Naive thymus-derived CD4-positive, alpha-beta T cell (primary cell): ENCODE data around the gene TSPAN32. TPM values are rescaled to one million over a fixed set of nuclear protein-coding genes. Genes with fewer than 3 reads are reported as not detected.
A peak's percentile ranks its signal among the peaks of the same experiment; 100 is the strongest.

Source experiments
- ATAC-seq: fragments of 150-1000 bp; cut with Tn5 transposase; 2 replicates; pipeline ENCODE4 v1.10.0; 2021; ENCODE audit warnings: mild to moderate bottlenecking, moderate library complexity
- CTCF ChIA-PET: fragments of 350-600 bp; sonication (Branson Sonifier 250); formaldehyde crosslinking; loops from one replicate; lab custom pipeline; 2021; ENCODE audit warnings: antibody characterized with exemption; lab: Charles Lee
- POLR2A ChIA-PET: fragments of 350-600 bp; sonication (Branson Sonifier 250); formaldehyde crosslinking; loops from one replicate; lab custom pipeline; 2021; ENCODE audit warnings: antibody characterized with exemption, inconsistent platforms; lab: Charles Lee
- DNase-seq, 9 donors: peaks; one replicate each; pipeline versions ENCODE4 v3.0.0 to v3.0.0-alpha.2; 2020 to 2022; ENCODE audit warnings: mixed read lengths in 1 of 9
- H3K27ac ChIP-seq: one replicate; pipeline ENCODE4 v1.7.0; 2013; ENCODE audit warnings: mild to moderate bottlenecking, low read depth, low read length, moderate library complexity
- H3K27me3 ChIP-seq, 2 donors: one replicate each; pipeline ENCODE4 v1.7.0; 2013; ENCODE audit warnings: low read length in 2 of 2, mild to moderate bottlenecking in 2 of 2, moderate library complexity in 2 of 2; ENCODE audit not compliant: control insufficient read depth in 2 of 2, insufficient read depth in 2 of 2
- H3K36me3 ChIP-seq, 3 experiments: 1 replicate in 2 of 3; 2 replicates in 1 of 3; pipeline ENCODE4 v1.7.0; 2013; ENCODE audit warnings: low read length in 3 of 3, mild to moderate bottlenecking in 3 of 3, moderate library complexity in 1 of 3; ENCODE audit not compliant: insufficient read depth in 3 of 3, control insufficient read depth in 2 of 3
- H3K4me1 ChIP-seq, 2 donors: one replicate each; pipeline ENCODE4 v1.7.0; 2013; ENCODE audit warnings: low read length in 2 of 2, mild to moderate bottlenecking in 2 of 2, moderate library complexity in 1 of 2; ENCODE audit not compliant: control insufficient read depth in 2 of 2, insufficient read depth in 2 of 2
- H3K4me3 ChIP-seq: 2 replicates; pipeline ENCODE4 v1.7.0; 2013; ENCODE audit warnings: mild to moderate bottlenecking, low read length
- H3K9me3 ChIP-seq, 3 experiments: 1 replicate in 2 of 3; 2 replicates in 1 of 3; pipeline ENCODE4 v1.7.0; 2013; ENCODE audit warnings: low read length in 3 of 3; ENCODE audit not compliant: control insufficient read depth in 2 of 3
- H3K27ac Mint-ChIP-seq, 9 donors: one replicate each; pipeline ENCODE4 v1.8.0; 2020 to 2022; ENCODE audit warnings: mixed read lengths in 9 of 9, mild to moderate bottlenecking in 8 of 9, moderate library complexity in 5 of 9, inconsistent platforms in 2 of 9
- H3K27me3 Mint-ChIP-seq, 5 donors: one replicate each; pipeline ENCODE4 v1.8.0; 2021 to 2022; ENCODE audit warnings: mixed read lengths in 5 of 5, mild to moderate bottlenecking in 1 of 5
- H3K36me3 Mint-ChIP-seq, 5 donors: one replicate each; pipeline ENCODE4 v1.8.0; 2020 to 2022; ENCODE audit warnings: mixed read lengths in 5 of 5, mild to moderate bottlenecking in 3 of 5, inconsistent platforms in 1 of 5
- H3K4me1 Mint-ChIP-seq, 7 donors: one replicate each; pipeline ENCODE4 v1.8.0; 2020 to 2022; ENCODE audit warnings: mixed read lengths in 7 of 7, mild to moderate bottlenecking in 3 of 7, inconsistent platforms in 1 of 7
- H3K4me3 Mint-ChIP-seq, 10 donors: one replicate each; pipeline ENCODE4 v1.8.0; 2020 to 2022; ENCODE audit warnings: mild to moderate bottlenecking in 10 of 10, mixed read lengths in 10 of 10, moderate library complexity in 6 of 10, inconsistent platforms in 2 of 10
- H3K9me3 Mint-ChIP-seq, 11 donors: one replicate each; pipeline ENCODE4 v1.8.0; 2020 to 2022; ENCODE audit warnings: mixed read lengths in 11 of 11, mild to moderate bottlenecking in 4 of 11, inconsistent platforms in 1 of 11, moderate library complexity in 1 of 11
- intact Hi-C, 2 donors: fragments of 100-400 bp; cut with micrococcal nuclease; formaldehyde crosslinking; loops; one replicate each; pipeline ENCODE4 v1.15.1; 2023
- polyA plus RNA-seq, 2 donors: library from polyadenylated mRNA; unstranded; fragments of 300-500 nt; fragmentation: Illumina TruSeq; gene quantifications; one replicate each; pipeline ENCODE4 v1.2.3, GENCODE V29; 2021
- total RNA-seq, 6 experiments: library from RNA in 5 of 6; stranded (reverse) in 5 of 6; gene quantifications; 1 replicate in 5 of 6; 2 replicates in 1 of 6; pipeline ENCODE4 v1.2.3 and lab custom pipeline; 2021 to 2026

Gene TSPAN32
- total and polyA plus RNA-seq, 7 experiments from 2014 or later, result 15.7 to 116 (median 63.9) TPM

DNA sequence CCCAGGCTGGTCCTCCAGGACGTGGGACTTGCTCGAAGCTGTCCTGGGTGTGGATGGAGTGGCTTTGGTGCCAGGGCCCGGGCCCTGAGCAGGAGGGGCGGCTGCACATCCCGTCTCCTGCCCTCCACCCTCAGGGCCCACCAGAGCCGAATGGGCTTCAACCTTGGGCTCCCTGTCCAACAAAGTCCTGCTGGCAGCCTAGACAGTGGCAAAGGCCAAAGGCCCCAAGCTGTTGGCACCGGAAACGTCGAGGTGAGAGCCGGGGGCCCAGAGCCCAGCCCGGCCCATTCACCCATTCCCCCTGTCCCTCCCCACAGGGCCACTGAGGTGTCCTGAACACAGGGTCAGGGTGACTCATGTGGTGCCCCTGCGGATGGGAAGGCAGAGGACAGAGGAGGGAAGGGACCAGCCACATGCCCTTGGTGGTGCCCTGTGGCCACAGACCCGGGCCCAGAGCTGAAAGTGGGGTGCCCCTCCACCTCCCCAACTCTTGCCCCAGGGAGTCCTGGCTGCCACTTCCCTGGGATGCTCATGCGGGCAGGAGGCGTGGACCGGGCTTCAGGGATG lies 9.1 kb downstream of the TSPAN32 start:
- H3K4me1 Mint-ChIP-seq, result peaks cover 7 to 24% (median 13%) of the 10 kb centered on the region in 7 donors
- ChIA-PET POLR2A (interaction anchor here (0.6 kb wide), 1 partner anchor 804 kb away, joined by 3 read pairs; no protein-coding TSS in a partner anchor), CTCF (no interaction called here)
- peaks cover 0 to 1% (median 0%) of the 10 kb centered on the region in 5 donors for H3K36me3 Mint-ChIP-seq
- Histone ChIP-seq H3K27me3 (no peaks in the 10 kb centered on the region), H3K9me3 (no peaks in the 10 kb centered on the region), H3K4me3 (no peak overlapping the region), H3K27ac (no peak overlapping the region), H3K36me3 (peaks cover 0 to 5% (median 0%) of the 10 kb centered on the region in 3 experiments), H3K4me1 (peaks cover 6 to 17% of the 10 kb centered on the region in 2 donors)
- no peak for DNase-seq
- no peaks in the 10 kb centered on the region for H3K9me3 Mint-ChIP-seq
- ATAC-seq, result no peak
- H3K27ac Mint-ChIP-seq, result no peak overlapping the region
- H3K27me3 Mint-ChIP-seq, result no peaks in the 10 kb centered on the region
- no peak overlapping the region for H3K4me3 Mint-ChIP-seq
- intact Hi-C loops, result no loop called here

DNA sequence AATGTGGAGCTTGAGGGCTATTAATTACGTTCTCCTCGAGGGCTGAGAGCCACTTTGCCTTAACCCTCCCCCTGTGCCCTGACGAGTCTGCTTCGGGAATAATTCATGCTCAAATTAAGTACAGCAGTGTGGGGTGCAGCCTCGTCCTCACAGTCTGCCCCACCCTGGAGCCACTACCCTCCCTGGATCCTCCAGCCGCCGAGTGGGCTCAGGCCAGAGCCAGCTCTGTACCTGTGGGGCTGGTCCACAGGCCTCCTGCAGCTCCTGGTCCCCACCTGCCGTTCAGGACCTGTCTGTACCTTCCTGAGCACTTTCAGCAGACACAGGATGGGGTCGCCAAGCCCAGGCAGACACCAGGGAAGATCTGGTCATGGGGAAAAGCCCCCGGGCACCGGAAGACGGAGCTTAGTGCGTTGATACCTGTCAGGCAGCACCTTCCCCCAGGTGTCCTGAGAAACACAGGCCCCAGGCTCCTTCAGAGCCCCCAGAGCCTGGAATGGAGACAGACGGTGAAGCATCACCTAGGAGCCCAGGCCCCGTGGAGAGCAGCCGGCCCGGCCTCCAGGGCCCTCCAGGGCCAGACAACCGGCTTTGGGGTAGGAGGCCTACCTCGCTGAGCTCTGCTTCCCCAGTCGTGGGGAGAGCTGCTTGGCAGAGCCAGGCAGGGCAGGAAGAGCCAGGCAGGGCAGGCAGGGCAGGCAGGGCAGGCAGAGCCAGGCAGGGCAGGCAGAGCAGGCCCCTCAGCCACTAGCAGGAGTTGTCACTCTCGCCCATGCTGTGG lies 9.7 kb downstream of the TSPAN32 start:
- Histone ChIP-seq H3K27me3 (no peaks in the 10 kb centered on the region), H3K36me3 (peaks cover 0 to 5% (median 0%) of the 10 kb centered on the region in 3 experiments), H3K27ac (no peak overlapping the region), H3K4me1 (peaks cover 2 to 11% of the 10 kb centered on the region in 2 donors), H3K9me3 (no peaks in the 10 kb centered on the region), H3K4me3 (no peak overlapping the region)
- Mint-ChIP-seq H3K27ac (peak overlapping the region in 1 of 9 donors; percentile 28), H3K4me1 (peaks cover under 1 to 17% (median 8%) of the 10 kb centered on the region in 7 donors), H3K9me3 (no peaks in the 10 kb centered on the region), H3K36me3 (no peaks in the 10 kb centered on the region), H3K4me3 (no peak overlapping the region), H3K27me3 (no peaks in the 10 kb centered on the region)
- DNase-seq (no peak), ATAC-seq (no peak)
- CTCF ChIA-PET, result interaction anchor here (1.0 kb wide), 1 partner anchor 160 kb away, joined by 3 read pairs; no protein-coding TSS in a partner anchor
- intact Hi-C loops, result no loop called here
- POLR2A ChIA-PET, result interaction anchor here (0.6 kb wide), 1 partner anchor 805 kb away, joined by 3 read pairs; no protein-coding TSS in a partner anchor

DNA sequence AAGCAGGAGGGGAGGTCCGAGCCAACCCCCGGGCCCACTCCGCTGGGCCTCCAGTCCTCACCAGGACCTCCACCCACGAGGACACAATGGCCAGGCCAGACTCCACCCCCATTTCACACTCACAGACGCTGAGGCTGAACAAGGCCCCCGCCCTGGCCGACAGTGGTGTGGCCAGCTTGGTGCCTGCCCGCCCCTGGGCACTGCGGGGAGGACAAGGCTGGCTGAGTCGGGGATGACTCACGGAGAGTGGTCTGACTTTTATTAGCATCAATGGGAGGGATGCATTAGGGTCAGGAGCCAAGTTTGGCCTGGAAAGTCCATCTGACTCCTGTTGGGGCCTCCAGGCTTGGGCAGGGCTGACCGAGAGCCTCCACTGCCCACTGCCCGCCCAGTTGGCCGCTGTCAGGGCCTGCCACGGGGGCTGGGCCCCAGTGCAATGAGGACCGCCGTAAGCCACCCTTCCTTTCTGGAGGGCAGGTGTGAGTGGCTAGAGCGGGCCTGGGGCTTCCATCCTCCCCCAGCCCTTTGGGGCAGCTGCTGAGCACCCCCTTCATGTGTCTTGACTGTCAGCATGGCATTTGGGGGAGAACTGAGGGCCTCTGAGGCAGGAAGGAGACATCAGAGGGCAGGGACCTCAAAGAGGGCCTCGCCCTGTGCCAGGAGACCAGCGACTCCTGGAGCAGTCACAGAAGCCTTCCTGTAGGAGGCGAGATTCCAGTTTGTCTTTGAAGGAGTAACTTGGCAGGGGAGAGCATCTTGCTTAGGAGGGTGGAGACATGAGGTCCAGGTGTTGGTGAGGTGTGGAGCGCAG lies 10.6 kb downstream of the TSPAN32 start:
- Histone ChIP-seq H3K9me3 (no peaks in the 10 kb centered on the region), H3K4me1 (peaks cover 0 to 2% of the 10 kb centered on the region in 2 donors), H3K27me3 (no peaks in the 10 kb centered on the region), H3K4me3 (no peak overlapping the region), H3K36me3 (peaks cover 0 to 5% (median 0%) of the 10 kb centered on the region in 3 experiments), H3K27ac (no peak overlapping the region)
- CTCF ChIA-PET, result interaction anchor here (1.0 kb wide), 1 partner anchor 161 kb away, joined by 3 read pairs; no protein-coding TSS in a partner anchor
- no peaks in the 10 kb centered on the region for H3K9me3 Mint-ChIP-seq
- ATAC-seq, result no peak
- H3K27ac Mint-ChIP-seq, result peak overlapping the region in 2 of 9 donors; percentile 17 to 74
- no peak overlapping the region for H3K4me3 Mint-ChIP-seq
- peaks cover 0 to 15% (median 13%) of the 10 kb centered on the region in 7 donors for H3K4me1 Mint-ChIP-seq
- H3K27me3 Mint-ChIP-seq, result no peaks in the 10 kb centered on the region
- no peak for DNase-seq
- intact Hi-C loops, result no loop called here
- POLR2A ChIA-PET, result no interaction called here
- H3K36me3 Mint-ChIP-seq, result peaks cover 0 to 5% (median 0%) of the 10 kb centered on the region in 5 donors

DNA sequence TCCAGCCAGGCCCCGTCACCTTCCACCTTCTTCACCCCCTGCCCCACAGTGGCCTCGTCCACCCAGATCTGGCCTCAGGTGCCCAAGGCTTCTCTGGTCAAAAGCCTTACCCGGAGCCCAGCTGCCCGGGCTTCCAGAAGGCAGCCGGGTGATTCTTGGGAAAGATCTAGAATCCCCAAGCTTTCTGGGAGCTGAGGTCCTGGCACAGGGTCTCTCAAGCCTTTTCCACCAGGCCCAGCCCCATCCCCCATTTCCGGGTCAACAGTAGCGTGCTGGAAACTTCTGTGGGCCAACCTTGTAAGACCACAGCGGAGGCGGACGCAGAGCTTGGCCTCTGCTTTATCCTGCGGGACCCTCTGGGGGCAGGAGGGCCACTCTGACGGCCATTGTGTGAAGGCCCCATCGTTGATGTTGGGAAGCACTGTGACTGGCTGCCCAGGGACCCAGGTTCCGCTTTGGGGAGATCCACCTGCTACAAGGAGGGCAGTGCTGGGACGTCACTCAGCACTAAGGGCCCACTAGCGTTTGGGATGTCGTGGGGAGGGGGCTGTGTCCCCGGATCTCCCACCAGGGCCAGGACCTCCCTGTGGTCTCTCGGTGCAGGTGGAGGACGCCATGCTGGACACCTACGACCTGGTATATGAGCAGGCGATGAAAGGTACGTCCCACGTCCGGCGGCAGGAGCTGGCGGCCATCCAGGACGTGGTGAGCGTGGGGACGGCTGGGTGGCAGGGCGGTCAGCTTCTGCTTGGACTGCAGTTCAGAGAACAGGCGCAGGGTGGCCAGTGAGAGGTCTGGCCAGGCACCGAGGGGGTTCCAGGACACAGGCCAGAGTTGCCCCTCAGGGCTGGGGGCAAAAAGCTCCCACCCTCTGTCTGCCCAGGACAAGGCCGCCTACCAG lies 11.5 kb downstream of the TSPAN32 start:
- no peak for ATAC-seq
- no peak for DNase-seq
- intact Hi-C loops, result no loop called here
- H3K4me3 ChIP-seq, result no peak overlapping the region
- Mint-ChIP-seq H3K36me3 (peaks cover 0 to 9% (median 0%) of the 10 kb centered on the region in 5 donors), H3K4me1 (peaks cover 0 to 14% (median 10%) of the 10 kb centered on the region in 7 donors), H3K9me3 (no peaks in the 10 kb centered on the region), H3K27me3 (no peaks in the 10 kb centered on the region), H3K27ac (peak overlapping the region in 1 of 9 donors; percentile 74), H3K4me3 (no peak overlapping the region)
- H3K4me1 ChIP-seq, result no peaks in the 10 kb centered on the region
- no peaks in the 10 kb centered on the region for H3K27me3 ChIP-seq
- ChIA-PET POLR2A (interaction anchor here (1.3 kb wide), 1 partner anchor 12 kb away, joined by 6 read pairs; the partner anchor contains the start of genes C11orf21 and TSPAN32), CTCF (no interaction called here)
- H3K36me3 ChIP-seq, result peaks cover 0 to 5% (median 0%) of the 10 kb centered on the region in 3 experiments
- no peaks in the 10 kb centered on the region for H3K9me3 ChIP-seq
- H3K27ac ChIP-seq, result no peak overlapping the region

DNA sequence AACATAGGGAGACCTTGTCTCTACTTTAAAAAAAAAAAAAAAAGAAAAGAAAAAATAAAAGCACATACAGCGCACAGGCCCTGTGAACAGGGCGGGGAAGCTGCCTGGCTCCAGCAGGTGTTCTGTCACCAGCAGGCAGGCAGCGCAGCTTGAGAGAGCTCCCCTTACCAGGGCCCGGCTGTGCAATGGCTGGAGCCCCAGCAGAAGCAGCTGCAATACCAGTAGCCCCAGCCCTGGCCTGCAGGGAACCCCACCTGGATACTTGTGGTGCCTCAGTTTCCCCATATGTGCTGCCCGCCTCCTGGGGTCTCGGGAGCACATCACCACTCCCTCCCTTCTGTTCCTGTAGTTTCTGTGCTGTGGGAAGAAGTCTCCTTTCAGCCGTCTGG lies 12.3 kb downstream of the TSPAN32 start:
- peaks cover 0 to 11% (median 0%) of the 10 kb centered on the region in 5 donors for H3K36me3 Mint-ChIP-seq
- no peaks in the 10 kb centered on the region for H3K9me3 ChIP-seq
- DNase-seq, result no peak
- no peak overlapping the region for H3K4me3 ChIP-seq
- H3K27me3 Mint-ChIP-seq, result no peaks in the 10 kb centered on the region
- H3K27ac ChIP-seq, result no peak overlapping the region
- H3K4me1 ChIP-seq, result no peaks in the 10 kb centered on the region
- no peak overlapping the region for H3K27ac Mint-ChIP-seq
- no peak overlapping the region for H3K4me3 Mint-ChIP-seq
- H3K9me3 Mint-ChIP-seq, result no peaks in the 10 kb centered on the region
- H3K27me3 ChIP-seq, result no peaks in the 10 kb centered on the region
- peaks cover 0 to 5% (median 0%) of the 10 kb centered on the region in 3 experiments for H3K36me3 ChIP-seq
- ChIA-PET CTCF (no interaction called here), POLR2A (interaction anchor here (1.1 to 1.3 kb wide), 2 partner anchors 12 kb away, joined by 3 to 6 read pairs; partner anchors contain the start of genes C11orf21 and TSPAN32)
- intact Hi-C loops, result no loop called here
- no peak for ATAC-seq
- peaks cover 0 to 14% (median 10%) of the 10 kb centered on the region in 7 donors for H3K4me1 Mint-ChIP-seq
